T-helper 17 cell (primary cell): ENCODE measurements around the gene ZBTB32. TPM values are rescaled to one million over a fixed set of nuclear protein-coding genes. Genes with fewer than 3 reads are reported as not detected.
A peak's percentile ranks its signal among the peaks of the same experiment; 100 is the strongest.
"Not testable (repeated sequence)": the region's sequence is repeated elsewhere in the genome, so short reads cannot be mapped to it uniquely, and the experiment has no call there.

ENCODE experiments used
- ATAC-seq: fragments of 150-1000 bp; cut with Tn5 transposase; 2 replicates; pipeline ENCODE4 v1.10.0; 2021; ENCODE audit warnings: mild to moderate bottlenecking, moderate library complexity
- DNase-seq, 3 donors: peaks; one replicate each; pipeline versions ENCODE4 v3.0.0 to v3.0.0-alpha.2; 2020 to 2021
- H3K9me3 ChIP-seq: one replicate; pipeline ENCODE4 v1.7.0; 2013; ENCODE audit warnings: low read length, mild to moderate bottlenecking; ENCODE audit not compliant: control insufficient read depth, poor library complexity, severe bottlenecking
- H3K27ac Mint-ChIP-seq: one replicate; pipeline ENCODE4 v1.8.0; 2022; ENCODE audit warnings: mild to moderate bottlenecking, moderate library complexity, mixed read lengths
- H3K27me3 Mint-ChIP-seq: one replicate; pipeline ENCODE4 v1.8.0; 2022; ENCODE audit warnings: mixed read lengths
- H3K36me3 Mint-ChIP-seq: one replicate; pipeline ENCODE4 v1.8.0; 2022; ENCODE audit warnings: low read depth, mixed read lengths
- H3K4me1 Mint-ChIP-seq: one replicate; pipeline ENCODE4 v1.8.0; 2022; ENCODE audit warnings: mild to moderate bottlenecking, mixed read lengths
- H3K4me3 Mint-ChIP-seq: one replicate; pipeline ENCODE4 v1.8.0; 2022; ENCODE audit warnings: mild to moderate bottlenecking, moderate library complexity, mixed read lengths
- total RNA-seq, 4 donors: library from RNA in 2 of 4; stranded (reverse) in 2 of 4; gene quantifications; one replicate each; pipeline ENCODE4 v1.2.3 and lab custom pipeline; 2022 to 2026

ZBTB32 gene
- total RNA-seq, 2 donors from 2014 or later, result 3.4 to 5.0 TPM

DNA sequence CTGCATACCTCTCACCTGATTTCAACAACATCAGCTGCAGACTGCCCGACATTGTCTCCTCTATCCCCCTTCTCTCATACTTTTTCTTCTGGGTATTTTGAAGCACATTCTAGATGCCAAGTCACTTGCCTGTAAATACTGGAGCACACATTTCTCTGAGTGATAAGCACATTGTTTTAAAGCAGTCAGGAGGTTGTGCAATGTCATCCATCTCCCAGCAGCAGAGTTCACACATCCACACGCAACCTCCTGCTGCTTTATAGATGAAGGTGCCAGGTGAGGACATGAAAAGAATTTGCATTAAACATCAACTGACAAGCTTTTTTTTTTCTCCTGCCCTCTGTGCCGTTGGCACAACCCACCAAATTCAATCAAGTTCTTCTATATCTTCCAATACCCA, 32.5 kb upstream of the ZBTB32 start:
- Mint-ChIP-seq H3K4me1 (peaks cover 15% of the 10 kb centered on the region), H3K4me3 (no peak overlapping the region), H3K36me3 (peaks cover 6% of the 10 kb centered on the region), H3K27me3 (peaks cover 24% of the 10 kb centered on the region), H3K27ac (no peak overlapping the region)
- no peaks in the 10 kb centered on the region for H3K9me3 ChIP-seq
- ATAC-seq (no peak), DNase-seq (no peak)

DNA sequence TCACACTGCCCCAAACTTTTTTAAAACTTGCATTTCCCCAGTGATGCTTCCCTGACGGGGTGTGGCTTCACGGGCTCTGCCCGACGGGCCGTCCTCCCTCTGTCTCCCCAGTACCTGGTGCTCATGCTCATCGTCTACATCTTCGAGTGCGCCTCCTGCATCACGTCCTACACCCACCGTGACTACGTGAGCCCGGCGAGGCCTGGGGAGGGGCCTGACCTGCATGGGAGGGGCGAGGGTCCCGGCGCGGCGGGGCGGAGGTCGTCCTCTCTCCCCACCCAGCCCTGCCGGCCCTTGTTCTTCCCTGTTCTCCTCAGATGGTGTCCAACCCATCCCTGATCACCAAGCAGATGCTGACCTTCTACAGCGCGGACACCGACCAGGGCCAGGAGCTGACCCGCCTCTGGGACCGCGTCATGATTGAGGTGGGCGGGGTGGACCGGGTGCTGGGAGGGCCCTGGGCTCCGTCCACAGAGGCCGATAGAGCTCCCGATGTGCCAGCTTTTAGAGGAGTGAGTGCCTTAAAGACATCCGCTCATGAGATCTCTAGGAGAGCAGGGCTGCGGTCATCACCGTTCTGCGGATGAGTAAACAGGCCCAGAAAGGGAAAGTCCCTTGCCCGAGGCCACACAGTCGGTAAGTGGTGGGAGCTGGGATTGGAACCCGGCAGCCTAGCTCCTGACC, 31.1 kb upstream of the ZBTB32 start:
- peaks cover 24% of the 10 kb centered on the region for H3K27me3 Mint-ChIP-seq
- peak overlapping the region; percentile 89 for H3K4me3 Mint-ChIP-seq
- peaks cover 6% of the 10 kb centered on the region for H3K36me3 Mint-ChIP-seq
- peaks cover 18% of the 10 kb centered on the region for H3K4me1 Mint-ChIP-seq
- no peaks in the 10 kb centered on the region for H3K9me3 ChIP-seq
- H3K27ac Mint-ChIP-seq, result peak overlapping the region; percentile 37
- ATAC-seq, result peak; percentile 88
- DNase-seq, result peak in 2 of 3 donors; percentile 10 to 12

- Mint-ChIP-seq H3K27ac (no peak overlapping the region), H3K4me1 (peaks cover 15% of the 10 kb centered on the region), H3K27me3 (peaks cover 10% of the 10 kb centered on the region), H3K4me3 (no peak overlapping the region), H3K36me3 (peaks cover 2% of the 10 kb centered on the region)
- H3K9me3 ChIP-seq, result no peaks in the 10 kb centered on the region
- ATAC-seq (no peak), DNase-seq (no peak)
Observed at GRCh38 chr19:35675589-35676140, 28.7 kb upstream of the ZBTB32 start.

DNA sequence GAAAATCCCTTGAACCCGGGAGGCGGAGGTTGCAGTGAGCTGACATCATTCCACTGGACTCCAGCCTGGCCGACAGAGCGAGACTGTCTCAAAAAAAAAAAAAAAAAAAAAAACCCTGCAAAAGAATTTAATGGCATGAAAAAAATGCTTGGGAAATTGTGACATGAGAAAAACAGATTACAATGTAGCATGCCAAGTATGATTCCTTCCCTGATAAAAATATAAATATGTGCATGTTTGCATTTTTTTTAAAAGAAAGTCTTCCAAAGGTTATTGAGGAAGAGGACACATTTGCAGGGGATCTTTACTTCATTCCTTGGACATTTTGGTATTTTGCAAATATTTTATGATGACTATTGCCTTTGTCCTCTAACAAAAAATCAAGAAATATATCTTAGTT, 14.5 kb upstream of the ZBTB32 start:
- no peak overlapping the region for H3K27ac Mint-ChIP-seq
- no peak overlapping the region for H3K4me3 Mint-ChIP-seq
- peaks cover 3% of the 10 kb centered on the region for H3K4me1 Mint-ChIP-seq

GRCh38 chr19:35691106-35691505, 13.3 kb upstream of the ZBTB32 start:
- H3K9me3 ChIP-seq, ATAC-seq, H3K27me3 Mint-ChIP-seq, H3K36me3 Mint-ChIP-seq, H3K4me3 Mint-ChIP-seq, H3K27ac Mint-ChIP-seq, H3K4me1 Mint-ChIP-seq, DNase-seq: not testable (repeated sequence)

More for the DNA sequence above, 14.5 kb upstream of the ZBTB32 start:
- no peaks in the 10 kb centered on the region for H3K36me3 Mint-ChIP-seq
- no peak for ATAC-seq
- H3K27me3 Mint-ChIP-seq, result peaks cover 6% of the 10 kb centered on the region
- DNase-seq, result no peak
- H3K9me3 ChIP-seq, result no peaks in the 10 kb centered on the region

DNA sequence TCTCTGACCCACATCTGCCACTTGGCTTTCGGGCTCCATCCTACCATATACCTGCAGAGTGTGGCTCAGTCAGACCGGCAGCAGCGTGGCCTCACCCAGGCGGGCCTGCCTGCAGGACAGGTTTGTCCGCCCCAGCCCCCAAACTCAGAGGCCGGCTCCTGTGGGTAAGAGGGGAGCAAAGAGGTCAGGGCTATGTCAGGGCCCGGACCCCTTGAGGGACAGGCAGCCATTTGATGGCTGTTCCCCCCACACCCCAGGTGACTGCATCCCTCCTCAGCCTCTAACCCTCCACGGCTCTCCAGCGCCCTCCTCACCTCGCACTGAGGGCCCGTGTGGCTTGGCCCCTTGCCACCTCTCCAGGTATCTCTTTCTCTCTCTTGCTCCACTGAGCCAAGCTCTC, 12.3 kb upstream of the ZBTB32 start:
- peaks cover 3% of the 10 kb centered on the region for H3K4me1 Mint-ChIP-seq

GRCh38 chr19:35693422-35693821, 10.9 kb upstream of the ZBTB32 start:
- H3K4me1 Mint-ChIP-seq, result peaks cover 3% of the 10 kb centered on the region
- peak; percentile 12 for ATAC-seq
- peaks cover 6% of the 10 kb centered on the region for H3K27me3 Mint-ChIP-seq

More for the DNA sequence above, 12.3 kb upstream of the ZBTB32 start:
- Mint-ChIP-seq H3K36me3 (no peaks in the 10 kb centered on the region), H3K27ac (no peak overlapping the region), H3K4me3 (no peak overlapping the region), H3K27me3 (peaks cover 6% of the 10 kb centered on the region)
- no peaks in the 10 kb centered on the region for H3K9me3 ChIP-seq
- no peak for DNase-seq
- ATAC-seq, result no peak

GRCh38 chr19:35693835-35694599, 10.3 kb upstream of the ZBTB32 start:
- DNase-seq (peak; percentile 72 to 88 (median 79)), ATAC-seq (peak; percentile 100)
- no peaks in the 10 kb centered on the region for H3K36me3 Mint-ChIP-seq
- peaks cover 6% of the 10 kb centered on the region for H3K27me3 Mint-ChIP-seq
- peaks cover 3% of the 10 kb centered on the region for H3K4me1 Mint-ChIP-seq
- no peak overlapping the region for H3K4me3 Mint-ChIP-seq
- no peak overlapping the region for H3K27ac Mint-ChIP-seq
- H3K9me3 ChIP-seq, result no peaks in the 10 kb centered on the region

More at GRCh38 chr19:35693422-35693821, 10.9 kb upstream of the ZBTB32 start:
- no peak overlapping the region for H3K4me3 Mint-ChIP-seq
- no peaks in the 10 kb centered on the region for H3K9me3 ChIP-seq
- H3K36me3 Mint-ChIP-seq, result no peaks in the 10 kb centered on the region
- DNase-seq, result no peak
- H3K27ac Mint-ChIP-seq, result peak overlapping the region; percentile 16

DNA sequence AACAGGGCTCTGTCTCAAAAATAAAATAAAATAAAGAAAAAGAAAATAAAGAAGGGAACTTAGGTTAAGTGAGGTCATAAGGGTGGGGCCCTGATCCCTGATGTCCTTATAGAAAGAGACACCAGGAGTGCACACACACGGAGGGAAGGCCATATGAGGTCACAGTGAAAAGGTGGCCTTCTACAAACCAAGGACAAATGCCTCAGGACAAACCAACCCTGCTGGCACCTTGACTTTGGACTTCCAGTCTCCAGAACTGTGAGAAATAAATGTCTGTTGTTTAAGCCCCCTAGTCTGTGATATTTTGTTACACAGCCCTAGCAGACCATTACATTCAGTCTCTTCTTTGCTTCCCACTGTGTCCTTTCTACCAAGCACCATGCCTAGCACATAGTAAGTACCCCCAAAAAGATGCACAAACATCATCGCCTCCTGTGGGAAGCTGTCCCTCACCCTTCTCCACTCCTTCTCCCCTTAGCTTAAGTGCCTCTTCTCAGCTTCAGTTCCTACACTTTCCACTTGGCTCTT, 8.4 kb upstream of the ZBTB32 start:
- ATAC-seq (no peak), DNase-seq (no peak)
- Mint-ChIP-seq H3K36me3 (no peaks in the 10 kb centered on the region), H3K4me3 (no peak overlapping the region), H3K4me1 (peaks cover 3% of the 10 kb centered on the region), H3K27ac (no peak overlapping the region), H3K27me3 (no peaks in the 10 kb centered on the region)
- H3K9me3 ChIP-seq, result no peaks in the 10 kb centered on the region

GRCh38 chr19:35696835-35697234, 7.5 kb upstream of the ZBTB32 start:
- no peak for ATAC-seq
- Mint-ChIP-seq H3K36me3 (no peaks in the 10 kb centered on the region), H3K4me1 (peaks cover 3% of the 10 kb centered on the region), H3K27ac (no peak overlapping the region), H3K4me3 (no peak overlapping the region), H3K27me3 (no peaks in the 10 kb centered on the region)
- no peaks in the 10 kb centered on the region for H3K9me3 ChIP-seq
- no peak for DNase-seq

DNA sequence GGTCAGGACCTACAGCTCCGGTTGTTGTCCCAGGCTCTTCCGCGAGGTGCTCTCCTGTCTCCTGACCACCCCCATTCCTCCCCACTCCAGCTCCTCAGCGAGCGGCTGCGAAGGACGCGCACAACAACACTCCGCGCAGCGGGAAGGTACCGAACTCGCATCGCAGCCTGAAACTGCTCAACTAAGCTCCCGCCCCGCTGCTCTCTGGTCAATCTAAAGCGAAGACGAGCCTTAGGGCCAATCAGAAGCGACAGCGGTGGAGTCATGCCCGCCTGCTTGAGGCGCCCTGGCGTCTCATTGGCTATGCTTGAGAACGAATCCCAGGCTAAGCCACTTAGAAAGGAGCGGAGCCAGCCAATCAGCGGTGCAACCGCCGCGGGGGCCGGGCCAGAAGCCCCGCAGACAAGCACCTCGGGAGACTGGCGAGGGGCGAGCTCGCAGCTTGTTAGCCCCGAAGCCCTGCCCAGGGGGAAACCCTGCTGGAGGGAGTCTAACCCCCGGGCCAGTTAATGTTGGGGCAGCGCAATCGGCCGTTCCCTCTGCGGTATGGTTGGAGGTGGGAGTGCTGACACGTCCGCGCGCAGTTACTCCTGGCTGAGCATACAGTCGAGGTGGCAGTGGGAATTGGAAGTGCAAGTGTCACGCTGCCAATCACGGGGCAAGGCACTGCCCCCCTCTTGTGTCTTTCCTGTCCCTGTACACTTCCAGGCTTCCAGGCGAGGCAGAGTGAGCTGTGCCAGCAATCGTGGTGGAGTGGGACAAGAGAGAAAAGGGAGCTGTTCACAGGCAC, 1.9 kb upstream of the ZBTB32 start:
- Mint-ChIP-seq H3K36me3 (no peaks in the 10 kb centered on the region), H3K27me3 (peaks cover 6% of the 10 kb centered on the region), H3K27ac (peak overlapping the region; percentile 95), H3K4me1 (peaks cover 6% of the 10 kb centered on the region), H3K4me3 (peak overlapping the region; percentile 97)
- DNase-seq, result peak; percentile 83 to 89 (median 83)
- peak; percentile 100 for ATAC-seq
- H3K9me3 ChIP-seq, result no peaks in the 10 kb centered on the region

DNA sequence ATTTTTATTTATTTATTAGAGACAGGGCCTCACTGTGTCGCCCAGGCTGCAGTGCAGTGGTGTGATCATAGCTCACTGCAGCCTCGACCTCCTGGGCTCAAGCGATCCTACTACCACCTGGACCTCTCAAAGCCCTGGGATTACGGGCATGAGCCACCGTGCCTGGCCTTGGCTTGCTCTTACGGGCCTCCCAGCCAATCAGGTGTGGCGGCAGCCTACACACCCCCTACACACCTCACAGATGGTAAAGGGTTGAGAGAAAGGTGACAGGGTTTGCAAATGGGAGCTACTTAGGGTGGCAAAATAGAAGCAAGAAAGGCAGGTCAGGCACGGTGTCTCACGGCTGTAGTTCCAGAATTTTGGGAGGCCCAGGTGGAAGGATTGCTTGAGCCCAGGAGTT, 1.0 kb upstream of the ZBTB32 start:
- H3K4me1 Mint-ChIP-seq, result peaks cover 6% of the 10 kb centered on the region
- H3K9me3 ChIP-seq, result no peaks in the 10 kb centered on the region
- no peak overlapping the region for H3K27ac Mint-ChIP-seq
- peaks cover 6% of the 10 kb centered on the region for H3K27me3 Mint-ChIP-seq
- ATAC-seq (no peak), DNase-seq (no peak)
- no peaks in the 10 kb centered on the region for H3K36me3 Mint-ChIP-seq
- H3K4me3 Mint-ChIP-seq, result peak overlapping the region; percentile 97

- Mint-ChIP-seq H3K4me1 (peaks cover 17% of the 10 kb centered on the region), H3K4me3 (no peak overlapping the region), H3K36me3 (no peaks in the 10 kb centered on the region), H3K27ac (no peak overlapping the region), H3K27me3 (no peaks in the 10 kb centered on the region)
- H3K9me3 ChIP-seq, result no peaks in the 10 kb centered on the region
- ATAC-seq (no peak), DNase-seq (no peak)
Observed at GRCh38 chr19:35708391-35708790, 4.0 kb downstream of the ZBTB32 start.
